ENCODE measurements around the gene B4GALT5.

B4GALT5 gene

DNA sequence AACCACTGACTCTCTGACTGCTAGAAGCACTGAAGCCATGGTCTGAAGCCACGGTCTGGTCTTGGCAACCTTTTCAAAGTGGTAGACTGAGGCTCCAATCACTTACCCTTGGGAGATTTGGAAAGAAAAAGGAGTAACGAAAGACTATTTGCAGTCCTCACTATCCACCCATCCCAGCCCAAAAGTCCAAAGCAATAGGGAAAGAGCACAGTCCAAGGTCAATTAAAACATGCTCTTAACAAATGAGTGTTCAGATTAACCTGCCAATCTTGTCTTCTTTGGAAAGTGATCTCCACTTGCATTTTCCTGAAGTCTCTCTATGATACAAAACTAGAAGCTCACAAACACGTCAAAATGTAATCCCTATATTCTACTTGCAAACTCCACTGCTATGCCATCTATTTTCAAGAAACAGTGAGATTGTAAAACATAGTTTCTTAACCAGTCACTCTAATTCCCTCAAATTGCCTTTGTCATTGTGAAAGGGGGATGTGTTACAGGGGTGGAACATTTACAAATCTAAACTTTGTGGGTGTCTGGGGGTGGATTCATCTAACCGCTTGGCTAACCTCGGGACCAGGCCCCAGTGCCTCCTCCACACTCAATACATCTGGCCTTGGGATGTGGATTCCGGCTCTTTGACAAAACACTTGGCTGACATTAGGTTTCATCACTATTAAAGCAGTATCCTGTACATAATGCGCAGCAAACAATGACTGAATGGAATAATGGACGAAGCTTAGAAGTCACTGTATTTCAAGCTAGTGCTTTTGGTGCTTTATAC, 56.4 kb downstream of the B4GALT5 start:
- no peak for DNase-seq (ENCODE audit: low spot score)

- no peak for DNase-seq (ENCODE audit: low spot score)
These were observed 57.4 kb downstream of the B4GALT5 start for GRCh38 chr20:49656304-49656703.

- no peak for DNase-seq (ENCODE audit: low spot score)
These were observed 59.7 kb downstream of the B4GALT5 start for GRCh38 chr20:49653925-49654434.

DNA sequence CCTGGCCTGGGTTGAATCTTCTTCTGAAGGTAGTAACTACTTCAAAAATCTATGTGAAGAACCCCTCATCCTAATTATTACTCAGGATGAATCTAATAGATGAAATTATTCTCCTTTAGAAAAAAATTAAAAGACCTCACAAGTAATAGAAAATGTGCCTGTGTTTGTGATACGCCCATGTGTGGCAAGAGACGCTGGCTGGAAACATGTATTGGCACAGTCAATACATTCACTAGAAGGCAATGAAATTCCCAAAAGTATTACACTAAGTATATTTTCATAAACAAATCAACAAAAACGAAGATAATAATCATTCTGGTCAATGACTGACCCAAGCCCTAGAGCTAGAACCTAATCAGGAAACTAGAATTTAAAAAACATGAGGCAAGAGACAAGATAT, 64.0 kb downstream of the B4GALT5 start:
- DNase-seq (ENCODE audit: low spot score), result no peak

DNA sequence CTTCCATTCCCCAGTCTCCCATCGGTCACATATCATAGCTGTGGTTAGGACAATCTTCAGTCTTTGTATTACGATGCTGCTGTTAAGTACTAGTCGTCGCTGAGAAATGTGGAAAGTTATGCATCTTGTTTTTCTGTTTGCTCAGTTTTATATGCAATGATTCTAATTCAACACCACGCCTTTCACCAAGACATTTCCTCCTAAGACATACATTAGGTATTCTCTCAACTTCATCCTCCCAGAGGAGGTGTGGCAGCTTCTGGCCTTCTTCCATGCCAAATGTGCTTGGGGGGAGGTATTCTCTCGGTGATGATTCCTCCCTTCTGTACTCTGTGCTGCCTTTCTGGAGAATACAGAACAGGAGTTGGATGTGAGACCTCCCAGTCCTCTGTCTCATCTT, 66.1 kb downstream of the B4GALT5 start:
- no peak for DNase-seq (ENCODE audit: low spot score)

- no peak for DNase-seq (ENCODE audit: low spot score)
These were observed 67.2 kb downstream of the B4GALT5 start for GRCh38 chr20:49646528-49646927.

DNA sequence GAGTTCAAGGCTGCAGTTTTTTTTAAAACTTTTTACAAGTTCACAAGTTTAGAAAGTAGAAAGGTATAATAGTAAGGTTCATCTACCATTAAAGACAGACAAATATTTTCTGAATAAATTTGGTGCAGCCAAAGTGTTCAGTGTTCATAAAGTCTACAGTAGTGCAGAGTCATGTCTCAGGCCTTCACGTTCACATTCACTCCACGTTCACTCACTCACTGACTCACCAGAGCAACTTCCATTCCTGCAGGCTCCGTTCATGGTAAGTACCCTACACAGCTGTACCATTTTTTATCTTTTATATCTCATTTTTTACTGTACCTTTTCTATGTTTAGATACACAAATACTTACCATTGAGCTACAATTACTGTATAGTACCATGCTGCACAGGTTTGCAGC, 67.6 kb downstream of the B4GALT5 start:
- DNase-seq (ENCODE audit: low spot score), result no peak

DNA sequence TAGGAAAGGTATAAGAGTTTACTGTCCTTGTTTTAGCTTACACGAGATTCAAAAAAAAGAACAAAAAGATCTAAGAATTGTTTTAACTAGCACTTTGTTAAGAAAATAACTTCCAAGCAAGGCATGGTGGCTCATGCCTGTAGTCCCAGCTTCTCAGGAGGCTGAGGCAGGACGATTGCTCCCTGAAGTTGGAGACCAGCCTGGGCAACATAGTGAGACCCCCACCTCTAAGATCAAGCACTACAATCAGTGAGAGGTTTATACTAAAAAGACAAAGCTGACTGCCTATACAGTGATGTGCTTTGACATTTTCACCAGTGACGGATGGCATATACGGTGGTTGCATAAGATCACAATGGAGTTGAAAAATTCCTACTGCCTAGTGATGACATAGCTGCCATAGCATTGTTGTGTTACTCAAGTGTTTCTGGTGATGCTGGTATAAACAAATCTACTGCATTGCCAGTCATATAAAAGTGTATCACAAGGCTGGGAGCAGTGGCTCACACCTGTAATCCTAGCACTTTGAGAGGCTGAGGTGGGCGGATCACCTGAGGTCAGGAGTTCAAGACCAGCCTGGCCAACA, 68.6 kb downstream of the B4GALT5 start:
- no peak for DNase-seq (ENCODE audit: low spot score)

DNA sequence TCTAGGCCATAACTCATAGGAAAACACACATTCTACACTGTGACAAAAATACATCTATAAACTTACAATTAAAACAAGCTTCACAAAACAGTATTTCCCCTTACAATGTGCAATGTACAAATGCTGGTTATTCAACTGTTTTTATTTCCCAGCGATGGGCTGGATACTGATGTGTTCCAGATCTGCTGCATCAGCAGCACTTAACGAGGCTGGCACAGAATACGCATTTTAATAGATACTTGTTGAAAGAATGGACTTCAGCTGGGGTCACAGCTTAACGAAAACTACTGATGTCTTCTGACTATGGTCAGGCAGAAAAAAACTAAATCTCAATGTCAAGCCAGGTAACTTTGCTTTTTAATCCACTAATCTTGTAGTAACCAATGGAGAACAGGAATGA, 70.9 kb downstream of the B4GALT5 start:
- no peak for DNase-seq (ENCODE audit: low spot score)

- DNase-seq (ENCODE audit: low spot score), result no peak
These were observed 71.7 kb downstream of the B4GALT5 start for GRCh38 chr20:49641683-49642656.

DNA sequence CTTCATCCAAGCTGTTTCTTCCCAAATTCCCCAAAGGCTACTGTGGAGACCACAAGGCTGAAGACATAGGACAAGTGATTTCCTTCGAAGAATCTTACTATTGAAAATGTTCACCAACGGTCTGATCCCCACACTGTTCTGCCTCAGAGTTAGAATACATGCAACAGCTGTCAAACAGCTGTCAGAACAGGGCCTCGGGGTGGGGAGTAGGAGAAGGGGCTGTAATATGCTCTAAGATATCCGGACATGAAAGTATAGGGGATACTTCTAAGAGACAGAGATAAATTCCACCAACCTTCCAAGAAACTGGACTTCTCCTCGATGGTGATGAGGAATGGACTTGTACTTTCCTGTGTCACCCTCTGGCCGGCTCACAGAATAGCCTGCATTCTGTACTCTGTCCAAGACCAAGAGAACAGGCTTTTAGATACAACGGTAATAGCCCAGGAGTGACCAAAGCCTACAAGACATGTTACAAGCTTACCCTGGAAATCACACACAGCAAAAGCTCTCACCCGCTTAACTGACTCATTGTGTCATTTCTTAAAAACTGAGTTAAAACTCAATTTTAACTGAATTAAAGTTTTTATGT, 76.5 kb downstream of the B4GALT5 start:
- DNase-seq (ENCODE audit: low spot score), result no peak

- no peak for DNase-seq (ENCODE audit: low spot score)
These were observed 77.2 kb downstream of the B4GALT5 start for GRCh38 chr20:49636447-49636846.

DNA sequence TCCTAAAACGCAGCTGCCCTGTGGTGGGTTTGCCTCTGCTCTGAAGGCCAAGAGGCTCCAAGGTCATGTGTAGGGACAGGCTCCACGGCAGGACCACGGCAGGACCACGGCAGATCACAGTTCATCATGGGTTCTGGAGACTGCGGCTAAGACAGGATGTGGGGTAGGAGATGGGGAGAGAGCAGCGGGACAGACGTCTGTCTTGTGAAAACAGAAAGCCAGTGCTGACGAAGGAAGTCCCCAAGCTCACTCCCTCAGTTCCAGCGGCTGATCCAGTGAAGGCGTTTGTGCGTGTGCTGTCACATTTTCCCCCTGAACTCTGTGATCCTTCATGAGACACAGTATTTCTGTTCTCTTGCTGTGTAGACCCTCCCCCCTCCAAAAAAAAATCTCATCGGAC, 77.8 kb downstream of the B4GALT5 start:
- no peak for DNase-seq (ENCODE audit: low spot score)

GRCh38 chr20:49635166-49635565, 78.5 kb downstream of the B4GALT5 start:
- no peak for DNase-seq (ENCODE audit: low spot score)

GRCh38 chr20:49634116-49634515, 79.6 kb downstream of the B4GALT5 start:
- DNase-seq (ENCODE audit: low spot score), result no peak

- no peak for DNase-seq (ENCODE audit: low spot score)
These were observed 80.0 kb downstream of the B4GALT5 start for GRCh38 chr20:49633643-49634042.

DNA sequence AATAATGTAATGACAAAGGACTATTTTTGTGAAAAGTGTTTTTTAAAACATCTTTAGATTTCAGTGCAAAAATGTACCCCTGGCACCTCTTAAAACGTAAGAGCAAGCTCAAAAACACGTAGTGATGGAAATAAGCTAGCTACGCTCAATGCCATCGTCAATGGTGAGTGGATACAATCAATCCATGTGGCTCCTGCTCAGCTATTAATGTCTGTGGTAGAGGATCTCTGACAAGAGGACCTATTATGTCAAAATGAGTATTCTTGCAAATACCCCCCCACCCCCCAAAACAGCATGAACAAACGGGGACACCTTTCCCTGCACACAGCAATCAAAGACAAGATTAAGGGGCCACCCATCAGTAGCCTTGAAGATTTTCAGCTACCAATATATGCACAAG, 80.7 kb downstream of the B4GALT5 start:
- no peak for DNase-seq (ENCODE audit: low spot score)

DNA sequence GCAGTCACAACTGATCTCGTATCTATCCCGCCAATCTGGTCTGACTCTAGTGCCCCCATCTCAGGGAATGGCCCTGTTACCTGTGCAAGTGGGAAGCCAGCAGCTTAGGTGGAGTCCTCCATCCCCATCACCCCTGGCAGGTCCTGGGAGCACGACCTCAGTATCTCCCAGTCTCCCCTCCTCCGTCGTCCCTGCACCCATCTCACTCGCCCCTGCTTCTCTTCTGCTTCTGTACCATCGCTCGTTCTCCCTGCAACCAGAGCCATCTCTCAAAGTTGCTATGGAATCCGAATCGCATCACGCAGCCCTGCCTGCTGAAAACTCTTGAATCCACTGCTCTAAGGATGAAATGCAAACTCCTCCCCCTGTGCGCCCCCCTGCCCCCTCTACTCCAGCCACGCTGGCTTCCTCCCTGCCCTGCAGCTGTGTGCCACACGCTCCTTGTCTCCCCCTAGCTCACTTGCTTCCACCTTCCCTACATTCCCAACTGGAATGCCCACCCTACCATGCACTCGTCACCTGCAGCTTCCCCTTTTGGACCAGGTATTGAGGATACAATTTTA, 81.7 kb downstream of the B4GALT5 start:
- no peak for DNase-seq (ENCODE audit: low spot score)

GRCh38 chr20:49631061-49631716, 82.5 kb downstream of the B4GALT5 start:
- DNase-seq (ENCODE audit: low spot score), result no peak

GRCh38 chr20:49630396-49630951, 83.2 kb downstream of the B4GALT5 start:
- no peak for DNase-seq (ENCODE audit: low spot score)

DNA sequence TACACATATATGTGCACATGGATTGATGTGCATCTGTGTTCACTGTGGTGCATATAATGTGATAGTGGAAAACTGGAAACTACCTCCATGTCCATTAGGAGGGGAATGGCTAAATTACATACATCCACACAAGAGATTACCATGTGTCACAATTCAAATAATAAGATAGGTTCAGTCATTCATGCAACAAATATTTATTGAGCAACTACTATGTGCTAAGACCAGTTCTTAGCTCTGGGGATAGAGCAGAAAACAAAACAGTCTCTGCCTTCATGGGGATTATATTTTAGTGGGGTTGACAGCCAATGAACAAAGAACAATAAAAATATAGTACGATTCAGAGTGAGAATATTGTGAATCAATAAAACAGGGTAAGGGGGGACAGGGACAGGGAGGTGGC, 84.1 kb downstream of the B4GALT5 start:
- no peak for DNase-seq (ENCODE audit: low spot score)
